Activated CD4-positive, alpha-beta T cell treated with anti-CD3 and anti-CD28 coated beads for 36 hours (primary cell): ENCODE measurements around the gene MISP. TPM values are rescaled to one million over a fixed set of nuclear protein-coding genes. Genes with fewer than 3 reads are reported as not detected.
A peak's percentile ranks its signal among the peaks of the same experiment; 100 is the strongest.
"Not testable (repeated sequence)": the region's sequence is repeated elsewhere in the genome, so short reads cannot be mapped to it uniquely, and the experiment has no call there.

Source experiments
- ATAC-seq: fragments of 200-7000 bp; cut with Tn5 transposase; one replicate; pipeline ENCODE4 v1.10.0; 2021; ENCODE audit warnings: mild to moderate bottlenecking, moderate library complexity
- CTCF ChIA-PET: fragments of 350-600 bp; sonication (Branson Sonifier 250); formaldehyde crosslinking; loops from one replicate; lab custom pipeline; 2021; ENCODE audit warnings: antibody characterized with exemption; lab: Charles Lee
- POLR2A ChIA-PET: fragments of 350-600 bp; sonication (Branson Sonifier 250); formaldehyde crosslinking; loops from one replicate; lab custom pipeline; 2021; ENCODE audit warnings: antibody characterized with exemption, inconsistent platforms; lab: Charles Lee
- DNase-seq: peaks from one replicate; pipeline ENCODE4 v3.0.0-alpha.2; 2020
- H3K27ac Mint-ChIP-seq: one replicate; pipeline ENCODE4 v1.8.0; 2021; ENCODE audit warnings: mixed read lengths
- H3K27me3 Mint-ChIP-seq: one replicate; pipeline ENCODE4 v1.8.0; 2021; ENCODE audit warnings: mixed read lengths
- H3K36me3 Mint-ChIP-seq: one replicate; pipeline ENCODE4 v1.8.0; 2021; ENCODE audit warnings: low read depth, mixed read lengths
- H3K4me1 Mint-ChIP-seq: one replicate; pipeline ENCODE4 v1.8.0; 2021; ENCODE audit warnings: mixed read lengths
- H3K4me3 Mint-ChIP-seq: one replicate; pipeline ENCODE4 v1.8.0; 2021; ENCODE audit warnings: mild to moderate bottlenecking, moderate library complexity, mixed read lengths
- H3K9me3 Mint-ChIP-seq: one replicate; pipeline ENCODE4 v1.8.0; 2021; ENCODE audit warnings: low read depth, mixed read lengths
- intact Hi-C, 2 experiments: fragments of 100-400 bp; cut with DNase I in 1 of 2; cut with micrococcal nuclease in 1 of 2; formaldehyde crosslinking; loops; one replicate each; pipeline versions ENCODE4 v1.14.2 to v1.15.1; 2022 to 2024; cut with DNase I, micrococcal nuclease
- total RNA-seq, 2 experiments: library from RNA; stranded (reverse); gene quantifications; one replicate each; pipeline ENCODE4 v1.2.3, GENCODE V29; 2021

MISP gene
- total RNA-seq, 2 experiments from 2014 or later = 0.07 TPM; not detected in 1

GRCh38 chr19:728011-728410 is 22.9 kb upstream of the MISP start:
- intact Hi-C loops = no loop called here
- H3K4me3 Mint-ChIP-seq = no peak overlapping the region

GRCh38 chr19:729564-729963 is 21.3 kb upstream of the MISP start:
- DNase-seq, H3K27ac Mint-ChIP-seq, POLR2A ChIA-PET, H3K36me3 Mint-ChIP-seq, H3K4me1 Mint-ChIP-seq, H3K27me3 Mint-ChIP-seq, intact Hi-C loops, ATAC-seq, H3K9me3 Mint-ChIP-seq, H3K4me3 Mint-ChIP-seq: not testable (repeated sequence)
- CTCF ChIA-PET = interaction anchor here (0.6 to 0.7 kb wide), 3 partner anchors 103 to 273 kb away, joined by 3 read pairs; no protein-coding TSS in a partner anchor

More at GRCh38 chr19:728011-728410, 22.9 kb upstream of the MISP start:
- DNase-seq (no peak), ATAC-seq (no peak)
- Mint-ChIP-seq H3K27ac (no peak overlapping the region), H3K9me3 (no peaks in the 10 kb centered on the region), H3K27me3 (no peaks in the 10 kb centered on the region), H3K36me3 (no peaks in the 10 kb centered on the region), H3K4me1 (no peaks in the 10 kb centered on the region)
- CTCF ChIA-PET = no interaction called here
- POLR2A ChIA-PET = no interaction called here

- H3K36me3 Mint-ChIP-seq = no peaks in the 10 kb centered on the region
- H3K27me3 Mint-ChIP-seq = no peaks in the 10 kb centered on the region
- POLR2A ChIA-PET = no interaction called here
- ATAC-seq (no peak), DNase-seq (no peak)
- H3K4me3 Mint-ChIP-seq = no peak overlapping the region
- CTCF ChIA-PET = interaction anchor here (0.6 kb wide), 1 partner anchor 103 kb away, joined by 3 read pairs; no protein-coding TSS in a partner anchor
- H3K27ac Mint-ChIP-seq = no peak overlapping the region
- H3K4me1 Mint-ChIP-seq = no peaks in the 10 kb centered on the region
- intact Hi-C loops = loop anchor here in 1 of 2 experiments (10.0 kb wide), 1 partner anchor 145 kb away; the partner anchor contains the start of gene HCN2
- no peaks in the 10 kb centered on the region for H3K9me3 Mint-ChIP-seq
These were observed 20.8 kb upstream of the MISP start for GRCh38 chr19:729965-730668.

- H3K9me3 Mint-ChIP-seq = no peaks in the 10 kb centered on the region
- ChIA-PET POLR2A (no interaction called here), CTCF (no interaction called here)
- H3K4me1 Mint-ChIP-seq = no peaks in the 10 kb centered on the region
- H3K27ac Mint-ChIP-seq = no peak overlapping the region
- no peak overlapping the region for H3K4me3 Mint-ChIP-seq
- no peak for ATAC-seq
- DNase-seq = no peak
- no peaks in the 10 kb centered on the region for H3K27me3 Mint-ChIP-seq
- H3K36me3 Mint-ChIP-seq = no peaks in the 10 kb centered on the region
- intact Hi-C loops = loop anchor here in 1 of 2 experiments (10.0 kb wide), 1 partner anchor 146 kb away; the partner anchor contains the start of gene HCN2
These were observed 19.9 kb upstream of the MISP start for GRCh38 chr19:731000-731399.

GRCh38 chr19:732148-733069 is 18.5 kb upstream of the MISP start:
- Mint-ChIP-seq H3K4me1 (no peaks in the 10 kb centered on the region), H3K27me3 (no peaks in the 10 kb centered on the region), H3K4me3 (no peak overlapping the region), H3K27ac (no peak overlapping the region), H3K36me3 (no peaks in the 10 kb centered on the region), H3K9me3 (no peaks in the 10 kb centered on the region)
- intact Hi-C loops = loop anchor here in 1 of 2 experiments (10.0 kb wide), 1 partner anchor 148 kb away; the partner anchor contains the start of gene HCN2
- ATAC-seq = no peak
- no peak for DNase-seq
- ChIA-PET CTCF (interaction anchor here (0.7 to 1.0 kb wide), 4 partner anchors 55 to 230 kb away, joined by 3 to 4 read pairs (median 3); partner anchors contain the start of genes MED16, RNF126 and RNU6-9), POLR2A (no interaction called here)

GRCh38 chr19:734716-735115 is 16.2 kb upstream of the MISP start:
- Mint-ChIP-seq H3K27ac (no peak overlapping the region), H3K4me3 (no peak overlapping the region), H3K4me1 (no peaks in the 10 kb centered on the region), H3K36me3 (no peaks in the 10 kb centered on the region), H3K27me3 (no peaks in the 10 kb centered on the region), H3K9me3 (no peaks in the 10 kb centered on the region)
- intact Hi-C loops = loop anchor here (1.0 to 10.0 kb wide), 5 partner anchors 32 to 150 kb away; partner anchors contain the start of gene HCN2 (in 1 of the 2)
- CTCF ChIA-PET = interaction anchor here (0.6 to 1.4 kb wide), 8 partner anchors 27 to 150 kb away, joined by 3 to 13 read pairs (median 4); partner anchors contain the start of genes PALM and RNF126
- POLR2A ChIA-PET = interaction anchor here (0.6 kb wide), 1 partner anchor 62 kb away, joined by 3 read pairs; no protein-coding TSS in a partner anchor
- DNase-seq (no peak), ATAC-seq (no peak)

- intact Hi-C loops = loop anchor here in 1 of 2 experiments (5.0 to 10.0 kb wide), 2 partner anchors 34 to 151 kb away; partner anchors contain the start of gene HCN2
- POLR2A ChIA-PET = no interaction called here
- Mint-ChIP-seq H3K36me3 (no peaks in the 10 kb centered on the region), H3K4me3 (no peak overlapping the region), H3K27ac (no peak overlapping the region), H3K9me3 (no peaks in the 10 kb centered on the region), H3K4me1 (no peaks in the 10 kb centered on the region), H3K27me3 (no peaks in the 10 kb centered on the region)
- ATAC-seq = no peak
- no peak for DNase-seq
- CTCF ChIA-PET = no interaction called here
These were observed 14.8 kb upstream of the MISP start for GRCh38 chr19:736125-736524.

GRCh38 chr19:737591-738093 is 13.3 kb upstream of the MISP start:
- intact Hi-C loops = loop anchor here in 1 of 2 experiments (5.0 to 10.0 kb wide), 2 partner anchors 35 to 153 kb away; partner anchors contain the start of gene HCN2
- H3K4me3 Mint-ChIP-seq = no peak overlapping the region

GRCh38 chr19:738509-739128 is 12.3 kb upstream of the MISP start:
- no peaks in the 10 kb centered on the region for H3K36me3 Mint-ChIP-seq
- ATAC-seq = no peak
- peaks cover under 1% of the 10 kb centered on the region for H3K9me3 Mint-ChIP-seq
- H3K27me3 Mint-ChIP-seq = no peaks in the 10 kb centered on the region
- CTCF ChIA-PET = no interaction called here
- intact Hi-C loops = loop anchor here in 1 of 2 experiments (5.0 to 10.0 kb wide), 2 partner anchors 36 to 154 kb away; partner anchors contain the start of gene HCN2
- POLR2A ChIA-PET = no interaction called here
- H3K4me3 Mint-ChIP-seq = no peak overlapping the region
- H3K27ac Mint-ChIP-seq = no peak overlapping the region
- no peaks in the 10 kb centered on the region for H3K4me1 Mint-ChIP-seq
- DNase-seq = no peak

More at GRCh38 chr19:737591-738093, 13.3 kb upstream of the MISP start:
- H3K27me3 Mint-ChIP-seq = no peaks in the 10 kb centered on the region
- DNase-seq (peak; percentile 76), ATAC-seq (peak; percentile 79)
- no peaks in the 10 kb centered on the region for H3K4me1 Mint-ChIP-seq
- ChIA-PET CTCF (interaction anchor here (0.7 kb wide), 2 partner anchors 187 to 431 kb away, joined by 3 read pairs; no protein-coding TSS in a partner anchor), POLR2A (no interaction called here)
- H3K36me3 Mint-ChIP-seq = no peaks in the 10 kb centered on the region
- H3K27ac Mint-ChIP-seq = no peak overlapping the region
- no peaks in the 10 kb centered on the region for H3K9me3 Mint-ChIP-seq

GRCh38 chr19:739998-740715 is 10.8 kb upstream of the MISP start:
- no peaks in the 10 kb centered on the region for H3K4me1 Mint-ChIP-seq
- intact Hi-C loops = loop anchor here in 1 of 2 experiments (5.0 to 10.0 kb wide), 2 partner anchors 38 to 155 kb away; partner anchors contain the start of gene HCN2
- POLR2A ChIA-PET = no interaction called here

More at GRCh38 chr19:739998-740715, 10.8 kb upstream of the MISP start:
- no peak overlapping the region for H3K27ac Mint-ChIP-seq
- ATAC-seq (no peak), DNase-seq (no peak)
- CTCF ChIA-PET = interaction anchor here (0.8 to 1.1 kb wide), 2 partner anchors 21 to 152 kb away, joined by 3 read pairs; no protein-coding TSS in a partner anchor
- H3K27me3 Mint-ChIP-seq = no peaks in the 10 kb centered on the region
- H3K9me3 Mint-ChIP-seq = peaks cover 3% of the 10 kb centered on the region
- no peak overlapping the region for H3K4me3 Mint-ChIP-seq
- H3K36me3 Mint-ChIP-seq = no peaks in the 10 kb centered on the region
